K562 (cell line): Measurements from ENCODE around the gene PPM1F. TPM values are rescaled to one million over a fixed set of nuclear protein-coding genes. Genes with fewer than 3 reads are reported as not detected.
A peak's percentile ranks its signal among the peaks of the same experiment; 100 is the strongest.

ENCODE experiments used
- BHLHE40 ChIP-seq: IDR thresholded peaks from 2 replicates; pipeline ENCODE4 v1.6.1; 2011; ENCODE audit warnings: low read length, improper control_type of control experiment
- E2F5 ChIP-seq: sonication (generic); formaldehyde crosslinking; IDR thresholded peaks from 2 replicates; pipeline ENCODE4 v1.8.0; 2022; ENCODE audit warnings: mild to moderate bottlenecking, missing genetic modification reagents
- E2F6 ChIP-seq, 2 experiments: IDR thresholded peaks; 2 replicates each; pipeline ENCODE4 v1.6.1; 2011; ENCODE audit warnings: borderline replicate concordance in 1 of 2, control low read depth in 1 of 2, low read depth in 1 of 2, low read length in 1 of 2, mild to moderate bottlenecking in 1 of 2, mixed read lengths in 1 of 2, moderate library complexity in 1 of 2; ENCODE audit not compliant: insufficient read depth in 1 of 2, insufficient read length in 1 of 2, poor library complexity in 1 of 2, severe bottlenecking in 1 of 2; ENCODE audit errors: extremely low read depth in 1 of 2
- FUS ChIP-seq: fragments of 200-400 bp; formaldehyde crosslinking; optimal IDR thresholded peaks from 2 replicates; pipeline ENCODE3; 2017; ENCODE audit warnings: low read depth, low read length
- HMG20A ChIP-seq: fragments of 450-650 bp; formaldehyde crosslinking; conservative IDR thresholded peaks from 2 replicates; pipeline ENCODE4 v1.4.0; 2020; ENCODE audit warnings: mild to moderate bottlenecking, mixed read lengths
- JUN ChIP-seq, 2 experiments: sonication (generic) in 1 of 2; formaldehyde crosslinking in 1 of 2; IDR thresholded peaks; 2 replicates each; pipeline versions ENCODE4 v1.6.1 to v1.8.0; 2012 to 2022; ENCODE audit warnings: borderline replicate concordance in 2 of 2, mild to moderate bottlenecking in 2 of 2, improper control_type of control experiment in 1 of 2, low read depth in 1 of 2, low read length in 1 of 2, missing genetic modification reagents in 1 of 2
- KLF13 ChIP-seq: fragments of 450-650 bp; IDR thresholded peaks from 2 replicates; pipeline ENCODE4 v1.6.1; 2016; ENCODE audit warnings: missing genetic modification characterization, low read depth, mild to moderate bottlenecking, missing compliant biosample characterization, moderate library complexity, borderline replicate concordance
- NBN ChIP-seq: fragments of 450-650 bp; IDR thresholded peaks from 2 replicates; pipeline ENCODE4 v1.6.1; 2016; ENCODE audit warnings: low read depth, mild to moderate bottlenecking
- STAG1 ChIP-seq: sonication (generic); formaldehyde crosslinking; IDR thresholded peaks from 2 replicates; pipeline ENCODE4 v1.5.0; 2020; ENCODE audit warnings: missing genetic modification reagents, borderline replicate concordance
- TCF7L2 ChIP-seq: fragments of 150-350 bp; IDR thresholded peaks from 2 replicates; pipeline ENCODE4 v1.6.1; 2016; ENCODE audit warnings: low read depth, mild to moderate bottlenecking, low read length, moderate library complexity
- ZC3H4 ChIP-seq: sonication (generic); formaldehyde crosslinking; IDR thresholded peaks from 2 replicates; pipeline ENCODE4 v1.9.0; 2021; ENCODE audit warnings: missing genetic modification reagents, borderline replicate concordance
- ZNF395 ChIP-seq: fragments of 200-800 bp; sonication (Bioruptor generic); IDR thresholded peaks from 2 replicates; pipeline ENCODE4 v1.6.1; 2017; ENCODE audit warnings: missing genetic modification characterization, missing compliant biosample characterization
- ZNF407 ChIP-seq: fragments of 450-650 bp; IDR thresholded peaks from 2 replicates; pipeline ENCODE4 v1.6.1; 2016; ENCODE audit warnings: low read depth
- polyA plus RNA-seq, 8 experiments: library from polyadenylated mRNA; depleted of rRNA in 4 of 8; stranded (reverse) in 5 of 8; unstranded in 3 of 8; fragments of >200 nt; fragmentation: Nextera tagmentation in 2 of 8; fragmentation: Illumina TruSeq in 1 of 8; extraction: Ambion mirVana in 2 of 8; extraction: Trizol in 1 of 8; gene quantifications; 2 replicates each; pipeline versions ENCODE4 v1.2.1 to v1.2.3, GENCODE V29; 2011 to 2014; ENCODE audit warnings: inconsistent platforms in 1 of 8, missing spikeins in 1 of 8
- total RNA-seq, 7 experiments: library from RNA; depleted of rRNA in 6 of 7; stranded (reverse); fragments of >200 nt in 6 of 7; fragmentation: Illumina TruSeq in 2 of 7; extraction: Trizol in 2 of 7; gene quantifications; 2 replicates each; pipeline versions ENCODE4 v1.2.1 to v1.2.3, GENCODE V29; 2011 to 2021; ENCODE audit warnings: low replicate concordance in 1 of 7

The PPM1F gene
- total and polyA plus RNA-seq, 9 of the 15 experiments (the other 6 are each of a cell fraction or from before 2014, with no cell fraction given): 2.1 to 159 (median 64.0) TPM

GRCh38 chr22:21947040-21948014, 5.3 kb downstream of the PPM1F start (continued):
- no peak for TF ChIP-seq HMG20A (CRISPR knock-in tag)
- TF ChIP-seq E2F5 (CRISPR knock-in tag): no peak
- no peak for TF ChIP-seq ZNF395 (CRISPR knock-in tag)
- TF ChIP-seq KLF13 (tag): 0 out of 2 replicates have a peak, but pooled peaks have one; percentile 14
- TF ChIP-seq STAG1: no peak
- TF ChIP-seq BHLHE40: peak; percentile 74
- no peak for TF ChIP-seq ZNF407
- TF ChIP-seq E2F6 (IDR thresholded peaks at IDR 0.05; ENCODE audit: borderline replicate concordance in 1 of 2, extremely low read depth in 1 of 2, insufficient read depth in 1 of 2, insufficient read length in 1 of 2, low read depth in 1 of 2, low read length in 1 of 2, poor library complexity in 1 of 2, severe bottlenecking in 1 of 2): peak in 1 of 2 experiments; percentile 35
- no peak for TF ChIP-seq ZC3H4
- TF ChIP-seq TCF7L2: 0 out of 2 replicates have a peak, but pooled peaks have one; percentile 46
- no peak for TF ChIP-seq NBN
- no peak for TF ChIP-seq FUS
- TF ChIP-seq JUN (IDR thresholded peaks at IDR 0.05; ENCODE audit: borderline replicate concordance, low read depth, low read length): peak; percentile 70; the same call in 1 of the 2 replicates
- TF ChIP-seq JUN (CRISPR knock-in tag; IDR thresholded peaks at IDR 0.05; ENCODE audit: borderline replicate concordance): no peak
